ENCODE data around the gene GAS1.

The GAS1 gene

GRCh38 chr9:86962692-86963091 is 15.4 kb upstream of the GAS1 start:
- DNase-seq: no peak

GRCh38 chr9:86960938-86961337 is 13.6 kb upstream of the GAS1 start:
- no peak for DNase-seq

- no peak for DNase-seq
Measured at GRCh38 chr9:86958203-86958602, 10.9 kb upstream of the GAS1 start.

DNA sequence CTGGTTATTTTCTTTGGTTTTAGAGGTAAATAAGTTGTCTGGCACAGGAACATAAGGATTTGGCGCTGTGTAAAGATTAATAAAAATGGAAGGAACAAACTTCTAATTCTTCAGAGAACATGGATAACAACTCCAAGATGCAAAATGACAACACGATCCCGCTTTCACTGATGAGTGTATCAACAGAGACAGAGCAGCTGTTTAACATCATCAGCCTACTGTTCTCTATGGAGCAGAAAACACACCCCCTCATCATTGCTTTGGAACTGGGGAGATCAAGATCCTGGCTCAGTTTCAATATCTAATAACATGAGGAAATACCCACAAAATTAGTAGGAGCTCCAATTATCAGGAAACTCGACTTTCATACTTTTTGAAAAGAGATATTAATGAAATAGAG is 8.3 kb upstream of the GAS1 start:
- no peak for DNase-seq

DNA sequence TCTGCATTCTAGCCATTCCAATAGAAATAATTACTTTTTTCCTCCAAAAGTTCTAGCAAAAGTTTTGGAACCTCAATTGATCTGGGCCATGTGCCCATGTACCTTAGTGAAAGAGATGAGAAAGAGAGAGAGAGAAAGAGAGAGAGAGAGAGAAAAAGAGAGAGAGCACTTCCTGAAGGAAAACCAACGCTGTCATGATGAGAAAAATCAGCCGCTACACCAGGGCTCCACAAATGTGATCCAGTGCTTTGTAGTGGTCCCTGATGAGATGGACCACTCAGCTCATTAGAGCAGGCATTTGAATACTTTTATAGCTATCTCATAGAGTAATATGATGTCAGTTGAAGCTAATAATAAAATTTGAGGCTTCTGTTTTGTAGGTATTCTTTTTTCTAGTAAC is 7.7 kb upstream of the GAS1 start:
- no peak for DNase-seq

- DNase-seq: no peak
Measured at GRCh38 chr9:86953181-86953580, 5.9 kb upstream of the GAS1 start.

GRCh38 chr9:86948074-86948929 is 996 bp upstream of the GAS1 start:
- DNase-seq: peak; percentile 58

DNA sequence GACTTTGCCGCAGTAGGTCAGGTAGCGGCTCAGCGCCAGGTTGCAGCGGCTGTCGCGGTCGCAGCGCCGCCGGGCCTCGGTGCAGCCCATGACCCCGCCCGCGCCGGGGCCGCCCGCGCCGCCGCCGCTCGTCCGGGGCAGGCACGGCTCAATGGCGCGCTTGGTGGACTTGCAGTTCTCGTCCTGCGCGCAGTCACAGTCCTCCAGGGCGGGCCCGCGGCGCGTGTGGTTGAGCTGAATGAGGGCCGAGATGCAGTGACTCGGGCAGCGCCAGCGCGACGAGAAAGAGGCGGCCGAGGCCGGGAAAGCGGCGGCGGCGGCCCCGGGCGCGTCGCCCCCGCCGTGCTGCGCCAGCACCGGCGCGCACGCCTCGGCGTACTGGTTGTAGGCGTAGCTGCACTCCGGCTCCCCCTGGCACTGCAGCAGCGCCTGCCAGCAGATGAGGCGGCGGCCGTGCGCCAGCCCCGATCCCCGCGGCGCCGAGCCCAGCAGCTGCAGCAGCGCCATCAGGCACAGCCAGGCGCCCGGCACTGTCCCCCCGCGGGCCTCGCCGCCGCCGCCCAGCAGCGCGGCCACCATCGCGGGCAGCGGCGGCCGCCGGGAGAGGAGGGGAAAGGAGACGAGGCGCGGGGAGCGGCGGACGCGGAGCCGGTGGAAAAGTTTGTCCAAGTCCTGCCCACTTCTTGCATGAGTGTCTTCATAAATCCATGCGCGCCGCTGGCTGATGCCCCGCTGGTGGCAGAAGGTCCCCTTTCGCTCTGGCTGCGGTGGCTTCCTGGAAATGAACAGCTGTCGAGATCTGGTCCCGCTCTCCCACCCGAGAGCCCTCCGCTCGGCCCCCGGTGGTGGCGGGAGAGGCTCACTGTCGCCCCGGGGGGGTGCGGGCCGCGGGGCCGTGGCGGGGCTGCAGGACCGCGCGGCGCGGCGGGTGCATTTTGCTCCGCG is 833 bp downstream of the GAS1 start:
- DNase-seq: peak; percentile 54

- DNase-seq: no peak
Measured at GRCh38 chr9:86945728-86946200, 1.5 kb downstream of the GAS1 start.

- DNase-seq: no peak
Measured at GRCh38 chr9:86944796-86945727, 2.2 kb downstream of the GAS1 start.

DNA sequence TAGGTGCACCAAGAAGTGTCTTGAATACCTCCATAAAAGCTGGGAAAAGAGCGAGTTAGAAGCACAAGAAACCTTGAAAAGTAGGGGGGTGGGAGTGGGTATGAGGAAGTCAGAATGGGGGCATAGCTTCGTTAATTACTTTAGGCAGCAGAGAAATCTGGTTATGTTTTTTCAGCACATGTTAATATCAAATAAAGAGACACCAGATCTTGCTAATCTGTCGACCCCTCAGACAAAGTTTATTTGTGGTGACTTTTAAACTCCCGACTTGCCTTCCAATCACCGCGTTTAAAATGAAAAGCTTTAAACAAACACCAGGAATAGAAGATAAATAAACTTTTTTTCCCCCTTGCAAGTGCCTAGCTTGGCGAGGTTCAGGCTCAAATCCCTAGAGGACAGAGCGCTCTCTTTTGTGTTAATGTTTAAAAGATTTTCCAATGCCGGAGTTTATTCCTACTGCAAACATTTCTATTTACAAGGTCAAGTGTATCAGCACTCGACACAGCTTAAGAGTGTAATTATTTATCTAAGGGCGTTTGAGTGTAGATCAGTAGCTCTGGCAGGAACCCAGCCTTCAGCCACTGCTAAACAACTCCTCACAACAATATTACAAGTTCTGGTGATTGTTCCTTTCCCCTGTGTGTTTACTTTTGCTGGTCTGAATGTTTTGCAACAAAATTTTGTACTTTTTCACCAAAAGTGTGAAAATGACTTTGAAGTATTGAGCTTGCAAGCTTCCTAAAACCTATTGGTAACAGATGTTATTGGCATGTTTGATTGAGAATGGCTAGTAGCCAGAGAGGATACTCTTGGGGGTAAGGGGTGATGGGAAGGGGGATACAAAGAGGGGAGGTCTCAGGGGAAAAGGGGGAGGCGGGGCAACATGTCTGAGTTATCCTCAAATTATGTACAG is 3.8 kb downstream of the GAS1 start:
- DNase-seq: no peak

GRCh38 chr9:86942281-86943200 is 4.8 kb downstream of the GAS1 start:
- DNase-seq: no peak

DNA sequence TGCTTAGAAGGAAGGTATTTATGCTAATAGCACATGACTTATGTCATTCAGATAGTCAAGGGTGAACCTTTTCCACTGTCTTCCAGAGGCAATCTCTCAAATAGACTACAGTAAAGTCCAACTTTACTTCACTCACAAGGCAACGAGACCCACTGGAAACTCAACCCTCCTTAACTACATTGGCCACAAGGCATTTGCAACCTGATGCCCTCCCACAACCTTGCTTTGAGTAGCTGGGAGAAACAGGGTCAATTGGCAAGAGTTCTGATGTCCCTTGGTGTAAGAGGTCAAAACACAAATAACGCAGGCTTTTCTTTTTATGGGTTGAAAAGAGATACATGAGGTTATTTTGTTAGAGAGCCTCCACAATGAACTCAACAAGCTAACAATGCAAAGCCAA is 6.1 kb downstream of the GAS1 start:
- no peak for DNase-seq

DNA sequence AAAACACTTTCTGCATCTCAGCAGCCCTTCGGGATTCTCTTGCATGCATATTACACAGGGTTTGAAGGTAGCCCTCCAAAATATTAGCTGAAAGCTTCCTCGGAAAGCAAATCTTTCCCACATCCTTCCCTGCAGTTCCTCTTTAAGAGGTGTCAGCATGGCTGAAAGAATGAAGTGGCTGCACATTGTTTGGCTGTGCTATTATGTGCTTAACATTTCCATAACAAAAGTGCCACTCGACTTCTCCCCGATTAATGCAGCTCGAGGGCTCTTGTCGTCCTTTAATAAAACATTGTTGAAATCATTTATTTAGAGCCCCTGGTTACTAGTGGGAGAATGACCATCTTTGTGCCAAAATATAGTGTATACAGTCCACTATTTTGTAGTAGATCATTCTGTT is 6.5 kb downstream of the GAS1 start:
- DNase-seq: no peak

DNA sequence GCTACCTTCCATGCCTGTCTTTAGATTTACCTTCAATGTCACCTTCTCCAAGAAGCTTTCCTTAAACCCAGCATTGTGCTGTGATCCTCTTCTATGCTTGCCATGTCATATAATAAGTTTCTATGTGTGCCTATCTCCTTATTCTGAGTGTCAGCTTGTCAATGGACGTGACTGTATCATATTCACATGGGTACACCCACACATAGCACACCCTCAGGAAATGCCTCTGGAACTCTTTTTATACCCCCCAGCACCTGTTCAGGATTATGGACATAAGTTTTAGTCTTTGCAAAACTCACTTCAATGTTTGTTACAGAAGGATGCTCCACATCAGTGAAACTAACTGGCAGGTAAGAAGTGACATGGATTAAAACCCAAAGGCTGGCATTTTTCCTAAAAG is 7.4 kb downstream of the GAS1 start:
- no peak for DNase-seq

- no peak for DNase-seq
Measured at GRCh38 chr9:86939321-86939720, 8.0 kb downstream of the GAS1 start.

DNA sequence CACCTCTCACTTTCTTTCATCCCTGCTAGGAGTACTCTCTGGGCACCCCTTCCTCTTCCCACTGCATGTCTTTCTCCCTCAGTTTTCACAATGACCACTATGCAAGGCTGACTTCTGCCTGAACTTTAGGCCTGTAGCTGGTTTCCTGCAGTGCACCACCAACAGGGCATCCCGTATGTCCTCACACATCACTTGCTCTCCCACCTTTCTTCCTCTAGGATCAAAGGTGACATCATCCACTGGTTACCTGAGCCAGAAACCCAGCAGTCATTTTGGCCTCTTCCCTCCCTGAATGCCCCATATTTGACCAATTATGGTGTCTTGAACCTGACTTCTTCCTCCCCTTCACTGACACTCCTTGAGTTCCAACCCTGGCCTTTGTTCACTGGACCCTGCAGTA is 8.5 kb downstream of the GAS1 start:
- DNase-seq: no peak

DNA sequence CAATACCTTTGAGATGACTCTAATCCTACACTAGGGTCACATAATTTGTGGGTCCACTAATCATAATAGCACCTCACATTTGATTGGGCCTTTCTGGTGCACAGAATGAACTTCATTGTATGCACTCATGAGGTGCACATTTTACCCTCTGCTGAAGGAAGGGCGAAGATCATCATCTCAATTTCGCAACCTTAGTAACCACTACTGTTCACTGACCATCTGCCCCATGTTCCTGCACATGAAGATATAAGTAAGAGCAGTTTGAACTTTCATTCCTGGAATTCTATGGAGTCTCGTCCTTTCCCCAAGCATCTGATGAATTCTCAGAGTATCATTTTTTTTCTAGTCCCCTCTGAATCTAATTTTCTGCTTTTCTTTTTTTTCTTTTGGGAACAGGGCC is 21.2 kb downstream of the GAS1 start:
- no peak for DNase-seq

GRCh38 chr9:86925686-86926085 is 21.6 kb downstream of the GAS1 start:
- no peak for DNase-seq

- DNase-seq: no peak
Measured at GRCh38 chr9:86924206-86924605, 23.1 kb downstream of the GAS1 start.

Measured in activated T-cell treated with anti-CD3 and anti-CD28 coated beads for 4 hours (primary cell).